Body of pancreas (tissue), 4 donors: ENCODE results near the gene CDH6.

Experiments
- POLR2A ChIP-seq, 3 donors: fragments of 450-650 bp; IDR thresholded peaks; one replicate each; pipeline ENCODE4 v1.6.1; 2016; ENCODE audit warnings: antibody characterized with exemption in 3 of 3, mild to moderate bottlenecking in 2 of 3
- TF ChIP-seq, protein P1 (sequence below), 7 experiments: fragments of 450-650 bp in 4 of 7; fragments of 200-600 bp in 3 of 7; sonication (generic) in 3 of 7; IDR thresholded peaks; one replicate each; pipeline ENCODE4 v1.5.1; 2016 to 2019; ENCODE audit warnings: antibody characterized with exemption in 7 of 7

- TF ChIP-seq, protein P1, sequence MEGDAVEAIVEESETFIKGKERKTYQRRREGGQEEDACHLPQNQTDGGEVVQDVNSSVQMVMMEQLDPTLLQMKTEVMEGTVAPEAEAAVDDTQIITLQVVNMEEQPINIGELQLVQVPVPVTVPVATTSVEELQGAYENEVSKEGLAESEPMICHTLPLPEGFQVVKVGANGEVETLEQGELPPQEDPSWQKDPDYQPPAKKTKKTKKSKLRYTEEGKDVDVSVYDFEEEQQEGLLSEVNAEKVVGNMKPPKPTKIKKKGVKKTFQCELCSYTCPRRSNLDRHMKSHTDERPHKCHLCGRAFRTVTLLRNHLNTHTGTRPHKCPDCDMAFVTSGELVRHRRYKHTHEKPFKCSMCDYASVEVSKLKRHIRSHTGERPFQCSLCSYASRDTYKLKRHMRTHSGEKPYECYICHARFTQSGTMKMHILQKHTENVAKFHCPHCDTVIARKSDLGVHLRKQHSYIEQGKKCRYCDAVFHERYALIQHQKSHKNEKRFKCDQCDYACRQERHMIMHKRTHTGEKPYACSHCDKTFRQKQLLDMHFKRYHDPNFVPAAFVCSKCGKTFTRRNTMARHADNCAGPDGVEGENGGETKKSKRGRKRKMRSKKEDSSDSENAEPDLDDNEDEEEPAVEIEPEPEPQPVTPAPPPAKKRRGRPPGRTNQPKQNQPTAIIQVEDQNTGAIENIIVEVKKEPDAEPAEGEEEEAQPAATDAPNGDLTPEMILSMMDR (IDR thresholded peaks at IDR 0.05) = no peak
- TF ChIP-seq POLR2A (IDR thresholded peaks at IDR 0.05) = no peak
Measured at GRCh38 chr5:31347552-31347905, 154.0 kb downstream of the CDH6 start.
